PC-3 (cell line): ENCODE measurements around the gene ABLIM3.

ENCODE experiments used
- CTCF ChIP-seq: fragments of 300-600 bp; sonication (generic); conservative IDR thresholded peaks from 2 replicates; pipeline ENCODE4 v1.5.1; 2017; ENCODE audit warnings: antibody characterized with exemption, low read depth, mild to moderate bottlenecking, low read length
- EZH2 ChIP-seq: fragments of 300-600 bp; sonication (generic); IDR thresholded peaks from one replicate; pipeline ENCODE4 v1.6.1; 2017; ENCODE audit warnings: antibody characterized with exemption, mild to moderate bottlenecking, low read length; ENCODE audit not compliant: unreplicated experiment
- EZH2phosphoT487 ChIP-seq: fragments of 300-600 bp; sonication (generic); IDR thresholded peaks from 2 replicates; pipeline ENCODE4 v1.6.1; 2018; ENCODE audit warnings: mild to moderate bottlenecking, antibody characterized with exemption, low read length, borderline replicate concordance

GRCh38 chr5:149271716-149272563 lies 130.6 kb downstream of the ABLIM3 start, which contains the start of gene AFAP1L1:
- TF ChIP-seq EZH2phosphoT487 = no peak
- TF ChIP-seq CTCF = no peak
- TF ChIP-seq EZH2 = no peak
